Measurements from ENCODE around the gene CHD3. TPM values are rescaled to one million over a fixed set of nuclear protein-coding genes. Genes with fewer than 3 reads are reported as not detected.

CHD3 gene
- total and polyA plus RNA-seq, 2 donors (not counting 3 experiments of a cell fraction or from before 2014, with no cell fraction given): 102 to 185 TPM

GRCh38 chr17:7910281-7910680 lies 21.7 kb downstream of the CHD3 start:
- Histone ChIP-seq H3K79me2 (ENCODE audit: control insufficient read depth, insufficient read depth, low read length) (no peaks in the 10 kb centered on the region), H3K4me2 (ENCODE audit: insufficient read depth, low read length) (no peak overlapping the region), H3K9me3 (replicated peaks; ENCODE audit: control insufficient read depth, insufficient read depth, low read length) (no peaks in the 10 kb centered on the region), H3K27me3 (ENCODE audit: control insufficient read depth in 2 of 2, insufficient read depth in 2 of 2, low read length in 2 of 2) (no peaks in the 10 kb centered on the region), H3K9ac (replicated peaks; ENCODE audit: extremely low read depth, insufficient read depth, low read length) (no peak overlapping the region), H3K4me1 (ENCODE audit: control insufficient read depth, extremely low read depth, insufficient read depth, low read length) (peaks cover 3% of the 10 kb centered on the region), H3K9me1 (replicated peaks; ENCODE audit: control insufficient read depth, extremely low read depth, insufficient read depth, low read length) (no peaks in the 10 kb centered on the region), H3K4me3 (replicated peaks in 1 of 3; ENCODE audit: insufficient read depth in 1 of 3, low read depth in 1 of 3, low read length in 3 of 3) (no peak overlapping the region), H2AFZ (ENCODE audit: low read depth, low read length) (no peak overlapping the region), H3K36me3 (ENCODE audit: control insufficient read depth in 2 of 2, extremely low read depth in 1 of 2, insufficient read depth in 2 of 2, low read length in 2 of 2) (peaks cover 11 to 66% of the 10 kb centered on the region in 2 experiments), H4K20me1 (replicated peaks; ENCODE audit: control insufficient read depth, extremely low read depth, insufficient read depth, low read length) (no peaks in the 10 kb centered on the region), H3K27ac (ENCODE audit: insufficient read depth, low read depth, low read length) (no peak overlapping the region)
- TF ChIP-seq EZH2 (IDR thresholded peaks at IDR 0.05; ENCODE audit: borderline replicate concordance, low read depth, low read length, severe bottlenecking) (no peak), POLR2AphosphoS5 (IDR thresholded peaks at IDR 0.05; ENCODE audit: insufficient read depth, low read depth, low read length) (no peak), FOS (IDR thresholded peaks at IDR 0.05; ENCODE audit: borderline replicate concordance, insufficient read depth, low read length) (no peak), JUN (IDR thresholded peaks at IDR 0.05; ENCODE audit: borderline replicate concordance, insufficient read depth, insufficient read length, low read depth) (no peak), POLR2A (IDR thresholded peaks at IDR 0.05; ENCODE audit: low read depth, low read length) (no peak), MYC (IDR thresholded peaks at IDR 0.05; ENCODE audit: low read depth, low read length) (no peak), GATA2 (IDR thresholded peaks at IDR 0.05; ENCODE audit: insufficient read depth, insufficient read length, low read depth, low read length) (no peak)
- TF ChIP-seq, protein P1, sequence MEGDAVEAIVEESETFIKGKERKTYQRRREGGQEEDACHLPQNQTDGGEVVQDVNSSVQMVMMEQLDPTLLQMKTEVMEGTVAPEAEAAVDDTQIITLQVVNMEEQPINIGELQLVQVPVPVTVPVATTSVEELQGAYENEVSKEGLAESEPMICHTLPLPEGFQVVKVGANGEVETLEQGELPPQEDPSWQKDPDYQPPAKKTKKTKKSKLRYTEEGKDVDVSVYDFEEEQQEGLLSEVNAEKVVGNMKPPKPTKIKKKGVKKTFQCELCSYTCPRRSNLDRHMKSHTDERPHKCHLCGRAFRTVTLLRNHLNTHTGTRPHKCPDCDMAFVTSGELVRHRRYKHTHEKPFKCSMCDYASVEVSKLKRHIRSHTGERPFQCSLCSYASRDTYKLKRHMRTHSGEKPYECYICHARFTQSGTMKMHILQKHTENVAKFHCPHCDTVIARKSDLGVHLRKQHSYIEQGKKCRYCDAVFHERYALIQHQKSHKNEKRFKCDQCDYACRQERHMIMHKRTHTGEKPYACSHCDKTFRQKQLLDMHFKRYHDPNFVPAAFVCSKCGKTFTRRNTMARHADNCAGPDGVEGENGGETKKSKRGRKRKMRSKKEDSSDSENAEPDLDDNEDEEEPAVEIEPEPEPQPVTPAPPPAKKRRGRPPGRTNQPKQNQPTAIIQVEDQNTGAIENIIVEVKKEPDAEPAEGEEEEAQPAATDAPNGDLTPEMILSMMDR (IDR thresholded peaks at IDR 0.05; ENCODE audit: extremely low read depth in 1 of 2, insufficient read depth in 1 of 2, low read depth in 1 of 2, low read length in 2 of 2): no peak
- TF ChIP-seq, protein P2, sequence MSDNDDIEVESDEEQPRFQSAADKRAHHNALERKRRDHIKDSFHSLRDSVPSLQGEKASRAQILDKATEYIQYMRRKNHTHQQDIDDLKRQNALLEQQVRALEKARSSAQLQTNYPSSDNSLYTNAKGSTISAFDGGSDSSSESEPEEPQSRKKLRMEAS (IDR thresholded peaks at IDR 0.05; ENCODE audit: insufficient read depth, insufficient read length): no peak
- ChIA-PET POLR2A (no interaction called here), CTCF (interaction anchor here (0.6 to 2.3 kb wide), 3 partner anchors 72 to 80 kb away, joined by 3 to 8 read pairs (median 3); no protein-coding TSS in a partner anchor)
- DNase-seq (ENCODE audit: low read depth, low spot score) (no peak), FAIRE-seq (no peak)
- no TSS peak for BruUV-seq (replicated peaks)
- intact Hi-C loops (cut with micrococcal nuclease) (no loop called here), dilution Hi-C loops (cut with MboI; ENCODE audit: extremely low pct_ligation_motif_present, low sequenced_read_pairs) (no loop called here)
